NT2/D1 (cell line): ENCODE results near the gene TACSTD2.

Source experiments
- YY1 ChIP-seq: IDR thresholded peaks from 2 replicates; pipeline ENCODE4 v1.6.1; 2011; ENCODE audit not compliant: insufficient read length, insufficient read depth
- ZNF274 ChIP-seq: IDR thresholded peaks from 2 replicates; pipeline ENCODE4 v1.6.1; 2011; ENCODE audit warnings: mild to moderate bottlenecking, low read depth, low read length

DNA sequence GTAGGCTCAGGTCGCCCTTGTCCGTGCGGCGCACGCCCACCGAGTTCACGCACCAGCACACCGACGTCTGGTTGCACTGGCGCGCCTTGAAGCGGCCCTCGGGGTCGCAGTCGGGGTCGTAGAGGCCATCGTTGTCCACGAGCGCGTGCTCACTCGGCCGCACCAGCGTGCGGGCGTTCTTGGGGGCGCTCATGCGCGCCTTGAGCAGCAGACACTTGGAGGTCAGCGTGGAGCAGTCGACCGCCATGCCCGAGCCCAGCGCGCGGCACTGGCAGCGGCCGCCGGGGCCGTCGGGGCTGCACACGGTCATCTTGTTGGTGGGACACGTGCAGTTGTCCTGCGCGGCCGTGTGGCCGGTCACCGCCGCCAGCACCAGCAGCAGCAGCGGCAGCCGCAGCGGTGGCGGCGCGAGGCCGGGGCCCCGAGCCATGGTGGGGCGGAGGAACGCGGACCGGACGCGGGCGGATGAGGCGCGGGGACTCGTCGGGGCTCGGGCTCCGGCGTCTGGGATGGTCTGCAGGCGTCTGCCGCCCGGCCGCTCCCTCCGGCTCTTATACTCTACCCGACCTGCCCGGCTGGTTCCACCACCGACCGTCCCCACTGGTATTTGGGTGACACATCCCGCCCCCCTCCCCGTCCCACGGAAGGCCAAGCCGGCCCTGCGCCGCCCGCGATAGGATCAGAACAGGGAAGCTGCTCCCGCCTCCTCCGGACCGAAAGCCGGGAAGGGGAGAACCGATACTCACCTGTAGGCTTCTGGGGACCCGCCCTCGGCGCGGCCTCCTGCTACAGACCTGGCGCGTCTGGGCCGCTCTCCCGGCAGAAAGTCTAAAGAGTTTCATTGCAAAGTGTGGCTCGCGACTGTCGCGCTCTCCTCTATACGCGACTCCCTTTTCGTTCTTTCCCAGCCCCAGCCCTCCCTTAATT is at the start of gene TACSTD2:
- peak; percentile 6 for TF ChIP-seq YY1
- TF ChIP-seq ZNF274, result no peak
